ENCODE results near the gene SORCS2.

- TF ChIP-seq CTCF (IDR thresholded peaks at IDR 0.05) (no peak), POLR2A (IDR thresholded peaks at IDR 0.05) (no peak)
These were observed 155.6 kb downstream of the SORCS2 start for GRCh38 chr4:7347981-7348380.

All from right lobe of liver (tissue), 4 donors.